SIG-M5 treated with dmso at 0.1 percent for 504 hours (cell line): ENCODE data around the gene TSPAN31.

Source experiments
- DNase-seq: peaks from one replicate; lab custom pipeline; 2025; ENCODE audit not compliant: unreplicated experiment; lab: John Stamatoyannopoulos, UW

The TSPAN31 gene

DNA sequence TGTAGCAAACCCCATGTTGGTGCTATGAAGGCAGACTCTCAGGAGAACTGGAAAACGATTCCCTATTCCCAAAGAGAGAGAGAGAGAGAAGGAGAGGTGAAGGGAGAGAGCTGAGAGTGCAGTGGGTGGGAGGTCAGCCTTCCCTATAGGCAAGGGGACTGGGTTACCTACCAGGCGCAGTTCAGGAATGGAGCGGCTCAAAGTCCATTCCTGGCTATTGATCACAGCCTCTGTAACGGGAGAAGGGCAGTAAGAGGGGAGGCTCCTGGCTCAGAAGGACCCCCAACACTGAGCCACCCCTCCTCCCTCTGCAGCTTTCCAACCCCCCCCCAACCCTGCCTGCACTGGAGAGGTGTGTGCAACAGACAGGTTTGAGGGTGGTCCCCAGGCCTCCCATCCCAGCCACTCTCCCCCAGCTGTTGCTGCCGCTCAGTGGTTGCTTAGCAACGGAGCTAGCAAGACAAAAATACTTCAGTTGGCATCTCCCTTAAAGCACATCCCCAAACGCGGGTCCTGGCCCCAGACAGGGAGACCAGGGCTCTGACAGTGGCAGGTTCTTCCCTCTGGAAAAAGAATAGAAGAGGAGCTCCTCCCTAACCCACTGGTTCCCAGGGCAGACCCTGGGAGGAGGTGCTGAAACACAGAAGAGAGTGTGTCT is 9.5 kb upstream of the TSPAN31 start:
- DNase-seq: no peak

DNA sequence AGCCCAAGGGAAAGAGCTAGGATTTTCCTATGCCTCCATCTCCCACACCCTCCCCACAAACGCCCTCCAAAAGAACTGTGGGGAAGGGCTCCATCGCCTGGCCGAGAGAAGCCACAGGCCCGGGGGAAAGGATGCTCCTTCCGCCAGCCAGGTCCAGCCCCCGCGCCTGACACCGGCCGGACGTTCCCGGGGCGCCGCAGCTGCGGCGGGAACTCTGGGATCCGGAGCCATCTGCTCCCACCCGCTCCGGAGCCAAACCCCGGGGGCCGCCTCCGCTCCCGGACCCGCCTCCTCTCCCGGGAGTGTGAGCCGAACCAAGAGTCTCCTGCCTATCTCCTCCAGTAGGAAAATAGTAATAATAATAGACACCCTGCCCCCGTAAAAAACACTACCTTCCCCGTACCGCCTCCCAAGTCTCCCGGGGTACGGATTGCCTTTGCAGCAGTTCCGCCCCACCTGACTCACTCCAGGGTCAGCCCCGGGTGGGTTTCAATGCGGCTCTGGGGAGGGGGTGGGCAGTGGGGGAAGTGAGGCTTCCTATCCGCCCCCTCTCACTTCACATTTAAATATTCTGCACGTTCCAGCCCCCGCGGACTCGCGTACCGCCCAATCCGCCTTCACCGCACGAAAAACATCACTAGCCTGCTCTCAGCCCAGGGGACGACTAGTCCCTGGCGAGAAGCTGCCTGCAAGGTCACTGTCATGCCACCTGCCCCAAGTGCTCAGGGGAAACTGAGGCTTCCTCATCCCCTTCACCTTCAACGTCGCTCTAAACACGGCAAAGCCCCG is 8.7 kb upstream of the TSPAN31 start:
- DNase-seq: no peak

DNA sequence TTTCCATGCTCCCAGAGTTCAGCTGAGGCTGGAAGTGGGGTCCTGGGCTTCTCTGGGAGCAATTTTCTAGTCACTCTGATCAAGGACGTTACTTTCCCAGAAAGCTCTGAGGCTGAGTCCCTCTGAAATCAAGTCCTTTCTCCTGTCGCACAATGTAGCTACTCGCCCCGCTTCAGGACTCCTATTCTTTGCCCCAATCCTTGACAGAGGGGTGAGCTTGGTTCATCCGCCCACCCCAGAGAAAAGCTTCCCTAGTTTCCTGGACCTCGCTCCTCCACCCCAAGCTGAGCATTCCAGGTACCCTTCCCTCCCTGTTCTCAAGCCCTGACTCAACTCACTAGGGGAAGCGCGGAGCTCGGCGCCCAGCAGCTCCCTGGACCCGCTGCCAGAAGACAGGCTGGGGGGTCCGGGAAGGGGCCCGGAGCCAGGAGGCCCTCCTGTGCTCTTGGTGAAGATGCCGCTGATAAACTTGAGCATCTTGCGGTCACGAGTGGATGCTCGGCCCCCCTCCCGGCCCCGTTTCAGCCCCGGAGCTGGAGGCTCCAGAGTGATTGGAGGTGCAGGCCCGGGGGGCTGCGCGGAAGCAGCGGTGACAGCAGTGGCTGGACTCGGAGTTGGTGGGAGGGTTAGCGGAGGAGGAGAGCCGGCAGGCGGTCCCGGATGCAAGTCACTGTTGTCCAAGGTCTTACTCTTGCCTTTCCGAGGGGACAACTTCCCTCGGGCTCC is 7.9 kb upstream of the TSPAN31 start:
- DNase-seq: no peak

DNA sequence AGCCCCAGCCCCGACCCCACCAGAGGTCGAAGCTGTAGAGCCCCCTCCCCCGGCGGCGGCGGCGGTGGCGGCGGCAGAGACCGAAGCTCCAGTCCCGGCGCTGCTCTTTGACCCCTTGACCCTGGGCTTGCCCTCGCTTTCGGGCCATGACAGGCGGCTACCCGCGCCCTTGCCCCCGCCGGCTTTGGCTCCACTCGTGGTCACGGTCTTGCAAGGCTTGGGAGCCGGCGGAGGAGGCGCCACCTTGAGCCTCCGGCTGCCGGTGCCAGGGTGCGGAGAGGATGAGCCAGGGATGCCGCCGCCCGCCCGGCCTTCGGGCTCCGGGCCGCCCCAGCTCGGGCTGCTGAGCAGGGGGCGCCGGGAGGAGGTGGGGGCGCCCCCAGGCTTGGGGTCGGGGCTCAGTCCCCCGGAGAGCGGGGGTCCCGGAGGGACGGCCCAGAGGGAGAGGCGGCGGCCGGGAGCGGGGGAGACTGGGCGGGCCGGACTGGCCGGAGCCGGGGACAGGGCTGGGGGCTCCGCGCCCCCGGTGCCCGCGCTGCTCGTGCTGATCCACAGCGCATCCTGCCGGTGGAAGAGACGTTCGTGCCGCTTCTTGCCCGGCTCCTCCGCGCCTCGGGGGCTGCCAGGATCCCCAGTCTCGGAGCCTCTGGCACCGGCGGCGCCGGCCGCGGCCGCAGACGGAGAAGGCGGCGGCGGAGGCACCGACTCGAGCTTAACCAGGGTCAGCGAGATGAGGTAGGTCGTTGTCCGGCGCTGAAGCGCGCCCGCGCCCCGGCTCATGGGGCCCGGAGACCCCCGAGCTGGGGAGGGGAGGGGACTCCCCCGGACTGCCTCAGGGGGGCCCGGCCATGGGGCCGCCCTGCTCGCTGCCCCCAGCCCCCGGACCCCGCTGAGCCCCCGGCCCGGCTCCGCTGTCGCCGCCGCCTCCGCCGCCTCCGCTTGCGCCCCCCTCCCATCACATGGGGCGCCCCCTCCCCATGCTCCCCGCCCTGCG is 7.1 kb upstream of the TSPAN31 start:
- DNase-seq: no peak

GRCh38 chr12:57738661-57739237 is 6.1 kb upstream of the TSPAN31 start, which contains the start of gene AGAP2:
AGAP2 (minus strand) TSS chr12:57738742; CDS start chr12:57738246, 496 bp downstream.
- DNase-seq: no peak

DNA sequence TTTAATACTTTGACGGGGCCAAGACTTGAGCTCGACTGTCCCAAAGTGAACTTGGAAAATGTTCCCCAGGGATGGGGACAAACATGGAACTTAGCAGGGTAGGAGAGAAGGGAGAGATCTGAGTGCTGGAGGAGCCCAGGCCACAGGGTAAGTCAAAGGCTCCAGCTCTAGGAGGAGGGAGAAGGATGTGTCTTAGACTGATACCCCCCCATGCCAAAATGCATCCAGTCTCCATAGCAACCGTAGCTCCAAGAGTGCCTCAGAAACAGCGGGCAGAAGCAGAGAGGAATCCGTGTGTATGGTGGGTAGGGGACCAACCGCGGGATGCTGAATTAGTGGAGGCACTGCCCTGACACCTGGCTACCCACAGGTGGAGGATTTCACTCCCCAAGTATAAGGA is 5.5 kb upstream of the TSPAN31 start:
- no peak for DNase-seq

DNA sequence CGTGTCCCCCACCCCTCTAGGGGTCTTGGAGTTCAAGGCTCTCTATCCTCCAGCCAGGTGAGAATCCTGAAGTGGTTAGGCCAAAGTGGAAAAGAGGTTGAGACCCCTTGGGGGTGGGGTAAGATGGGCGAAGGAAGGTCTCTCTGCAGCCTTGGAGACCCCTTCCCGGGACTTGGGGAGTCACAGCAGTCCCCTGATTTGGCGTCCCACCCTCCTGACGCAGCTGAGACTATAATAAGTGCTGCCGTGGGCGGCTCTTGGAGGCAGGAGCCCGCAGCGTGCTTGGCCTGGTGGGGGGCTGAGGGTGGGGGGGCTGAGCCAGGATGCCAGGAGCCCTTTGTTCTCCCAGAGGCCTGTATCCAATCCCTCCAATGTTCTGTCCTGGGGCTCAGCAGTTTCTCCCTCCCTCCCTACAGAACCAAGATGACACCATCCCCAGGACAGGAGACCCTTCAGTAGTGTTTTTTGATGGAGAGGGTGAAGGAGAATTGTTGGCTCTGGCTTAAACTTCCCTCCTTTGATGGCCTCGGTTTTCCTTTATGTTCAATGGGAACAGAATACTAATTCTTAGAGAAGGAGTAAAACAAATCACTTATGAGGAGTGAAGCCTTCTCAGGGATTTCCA is 4.8 kb upstream of the TSPAN31 start:
- no peak for DNase-seq

GRCh38 chr12:57740656-57741412 is 4.0 kb upstream of the TSPAN31 start:
- peak; percentile 81 for DNase-seq

DNA sequence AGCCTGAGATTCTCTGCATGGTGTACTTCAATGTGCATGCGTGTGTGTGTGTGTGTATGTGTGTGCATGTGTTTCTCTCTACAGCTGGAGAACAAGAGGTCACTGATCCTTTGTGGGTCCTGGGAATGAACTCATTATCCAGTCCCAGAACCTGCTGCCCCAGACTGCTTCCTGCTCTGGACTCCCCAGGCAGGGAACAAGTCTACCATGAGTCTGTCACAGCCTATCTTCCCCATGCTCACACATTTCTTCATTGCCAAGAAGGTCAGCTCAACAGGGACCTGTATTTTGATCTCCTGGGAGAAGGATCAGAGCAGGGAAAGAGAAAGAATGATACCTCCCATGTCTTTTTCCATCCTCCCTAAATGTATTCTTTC is 3.4 kb upstream of the TSPAN31 start:
- no peak for DNase-seq

DNA sequence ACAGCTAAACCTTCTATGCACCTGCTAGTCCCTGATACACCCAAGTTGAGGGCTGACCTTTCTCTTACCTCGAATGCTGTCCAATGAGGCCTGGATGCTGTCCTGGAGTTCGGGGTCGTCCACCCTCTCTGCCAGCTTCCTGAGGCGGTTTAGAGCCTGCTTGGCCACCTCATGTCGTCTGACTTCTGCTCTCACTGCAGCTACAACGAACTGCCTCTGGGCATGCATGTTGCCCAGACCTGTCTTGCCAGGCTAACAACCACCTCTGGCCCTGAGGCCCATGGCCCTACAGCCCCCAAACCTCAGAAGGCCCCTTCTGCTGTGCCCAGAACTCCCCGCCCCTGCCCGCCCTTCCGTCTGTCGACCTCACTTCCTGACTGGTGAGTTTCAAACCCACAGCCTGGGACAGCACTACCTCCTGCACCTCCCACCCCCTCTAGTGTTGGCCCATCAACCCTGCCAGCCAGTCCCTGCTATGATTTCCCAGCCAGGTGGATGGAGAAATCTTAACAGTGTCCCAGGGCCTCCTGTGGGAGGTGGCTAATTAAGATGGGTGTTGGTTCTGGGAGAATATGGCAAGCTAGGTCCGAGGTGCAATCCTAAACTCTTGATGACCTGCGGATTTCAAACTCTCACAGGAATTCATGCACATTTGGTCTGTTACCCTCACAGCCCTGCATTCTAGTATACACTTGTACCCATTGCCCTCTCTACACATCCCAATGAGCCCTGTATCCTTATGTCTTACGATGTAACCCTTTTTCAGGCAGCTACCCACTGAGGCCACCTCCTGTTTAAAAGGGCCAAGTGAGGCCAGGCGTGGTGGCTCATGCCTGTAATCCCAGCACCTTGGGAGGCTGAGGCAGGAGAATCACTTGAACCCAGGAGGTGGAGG is 2.7 kb upstream of the TSPAN31 start:
- DNase-seq: peak; percentile 80

- no peak for DNase-seq
Measured at GRCh38 chr12:57743769-57744168, 1.1 kb upstream of the TSPAN31 start.

DNA sequence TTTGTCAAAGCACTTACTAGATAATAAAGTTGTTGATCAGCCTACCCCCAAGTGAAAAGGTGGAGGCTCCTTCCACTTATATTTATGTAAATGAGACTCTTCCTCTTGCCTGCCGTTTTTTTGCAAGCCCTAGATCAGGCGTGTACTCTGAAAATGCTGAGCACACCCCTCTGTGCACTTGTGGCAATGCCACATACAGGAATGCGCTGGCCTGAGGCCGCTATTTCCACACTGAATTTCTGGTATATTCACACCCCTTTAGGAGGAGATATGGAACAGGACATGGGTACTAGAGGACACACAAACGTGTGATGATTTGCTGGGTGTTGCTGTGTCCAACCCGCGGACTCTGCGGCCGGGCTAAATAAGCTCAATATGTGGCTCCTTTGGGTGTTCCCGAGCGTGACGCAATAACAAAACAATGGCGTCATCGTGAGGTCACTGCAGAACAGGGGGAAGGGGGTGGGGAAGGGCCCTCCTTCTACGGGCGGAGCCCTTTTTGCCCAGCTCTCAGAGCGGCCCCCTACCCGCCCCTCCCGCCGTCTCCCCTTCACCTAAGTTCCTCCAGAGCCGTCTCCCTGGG is 554 bp upstream of the TSPAN31 start:
- peak; percentile 58 for DNase-seq

DNA sequence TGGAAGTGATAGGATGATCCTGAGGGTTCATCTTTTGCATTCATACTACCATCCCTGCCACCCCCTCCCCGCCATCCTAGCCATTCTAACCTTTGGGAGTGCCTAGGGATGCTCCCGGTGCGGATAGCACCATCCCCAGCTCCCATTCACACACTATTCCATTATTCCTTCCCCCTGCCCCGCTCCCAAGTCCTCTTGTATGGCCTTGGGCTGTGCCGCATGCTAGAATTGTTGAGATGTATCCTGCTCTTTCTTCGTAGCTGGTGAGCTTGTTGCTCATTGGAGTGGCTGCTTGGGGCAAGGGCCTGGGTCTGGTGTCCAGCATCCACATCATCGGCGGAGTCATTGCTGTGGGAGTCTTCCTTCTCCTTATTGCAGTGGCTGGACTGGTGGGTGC is 644 bp downstream of the TSPAN31 start:
- DNase-seq: no peak

DNA sequence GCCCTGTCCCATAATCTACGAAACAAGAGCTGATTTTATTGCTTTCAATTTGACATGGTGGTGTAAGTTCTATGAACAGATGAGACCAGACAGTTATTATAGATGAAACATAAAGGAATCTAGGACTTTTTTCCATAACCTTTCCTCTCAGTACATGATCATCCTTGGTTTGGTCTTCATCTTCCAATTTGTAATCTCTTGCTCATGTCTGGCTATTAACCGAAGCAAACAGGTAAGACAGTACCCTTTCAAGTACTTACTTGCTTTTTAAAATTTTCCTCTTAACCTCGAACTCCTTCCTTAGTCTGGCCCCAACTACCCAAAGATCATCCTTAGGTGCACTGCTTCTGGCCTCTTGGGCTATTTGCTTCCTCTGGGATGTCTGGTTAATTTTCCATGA is 1.2 kb downstream of the TSPAN31 start:
- DNase-seq: no peak

GRCh38 chr12:57749061-57749460 is 4.2 kb downstream of the TSPAN31 start:
- DNase-seq: no peak

GRCh38 chr12:57750561-57751431 is 6.0 kb downstream of the TSPAN31 start:
- no peak for DNase-seq

GRCh38 chr12:57751432-57751787 is 6.6 kb downstream of the TSPAN31 start:
- no peak for DNase-seq
